GM19023 (cell line): ENCODE results near the gene SENP5.
"Not testable (repeated sequence)": the region's sequence is repeated elsewhere in the genome, so short reads cannot be mapped to it uniquely, and the experiment has no call there.

ENCODE experiments used
- ATAC-seq: cut with Tn5 transposase; IDR thresholded peaks from one replicate; pipeline ENCODE4 v1.9.1; 2021; ENCODE audit warnings: mild to moderate bottlenecking, moderate library complexity; ENCODE audit not compliant: unreplicated experiment

Gene SENP5

DNA sequence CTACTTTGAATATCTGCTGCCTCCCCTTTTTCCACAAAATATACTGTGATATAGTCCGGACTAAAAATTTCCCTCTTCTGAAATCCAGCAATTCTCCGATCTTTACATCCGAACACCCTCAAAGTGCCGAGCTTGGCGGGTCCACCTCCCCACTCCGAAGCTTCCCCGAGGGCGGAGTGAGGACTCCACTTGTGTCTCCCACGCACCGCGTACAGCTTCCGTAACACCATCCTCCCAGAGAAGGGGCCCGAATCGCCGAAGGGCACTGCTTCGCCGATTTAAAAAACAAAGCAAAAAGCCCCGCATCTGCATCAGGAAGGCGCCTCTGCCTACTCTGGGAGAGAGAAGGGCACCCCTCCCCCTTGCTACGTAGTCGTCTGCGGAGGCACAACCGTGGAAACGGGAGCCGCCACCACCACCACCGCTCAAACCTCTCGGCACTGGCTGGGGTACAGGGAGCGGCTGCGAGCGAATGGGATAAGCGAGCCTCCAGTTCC, 74.1 kb downstream of the SENP5 start:
- ATAC-seq, result peak; percentile 27

- ATAC-seq, result peak; percentile 93
Observed at GRCh38 chr3:196942226-196942914, 74.7 kb downstream of the SENP5 start, which contains the start of gene NCBP2. NCBP2 (minus strand) TSS chr3:196942528; CDS start chr3:196942503, 25 bp downstream.

DNA sequence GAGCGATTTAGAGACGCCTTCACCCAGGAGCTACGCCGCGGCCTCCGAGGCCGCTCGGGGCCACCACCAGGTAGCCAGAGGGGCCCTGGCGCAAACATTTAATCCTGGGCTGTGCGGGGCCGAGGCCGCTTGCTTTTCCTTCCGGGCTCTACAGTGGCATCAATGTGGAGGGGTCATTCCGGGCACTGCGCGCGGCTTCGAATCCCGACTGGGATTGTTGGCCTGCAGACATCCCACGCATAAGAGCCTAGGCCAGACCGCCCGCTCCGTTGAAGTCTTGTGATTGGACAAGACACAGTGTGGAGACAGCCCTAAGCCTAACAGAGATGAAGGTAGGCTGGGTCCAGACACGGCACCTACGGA, 75.2 kb downstream of the SENP5 start:
- ATAC-seq, result peak; percentile 6

- ATAC-seq, result not testable (repeated sequence)
Observed at GRCh38 chr3:196944037-196944790, 76.5 kb downstream of the SENP5 start.

GRCh38 chr3:196947136-196947859, 79.6 kb downstream of the SENP5 start:
- ATAC-seq, result no peak

GRCh38 chr3:196947860-196948441, 80.2 kb downstream of the SENP5 start:
- ATAC-seq, result no peak

- ATAC-seq, result no peak
Observed at GRCh38 chr3:196948442-196949284, 80.9 kb downstream of the SENP5 start.

DNA sequence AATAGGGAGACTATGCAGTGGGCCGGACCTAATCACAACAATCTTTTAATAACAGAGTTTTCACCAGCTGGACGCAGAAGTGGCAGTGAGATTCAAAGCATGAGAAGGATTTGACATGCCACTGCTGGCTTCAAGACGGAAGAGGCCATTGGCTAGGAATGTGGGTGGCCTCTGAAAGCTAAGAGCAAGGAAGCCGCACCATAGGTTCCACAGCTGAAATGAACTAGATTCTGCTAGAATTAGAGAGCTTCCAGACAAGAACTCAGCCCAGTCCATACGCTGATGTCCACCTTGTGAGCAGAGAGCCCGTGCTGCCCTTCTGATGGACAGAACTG, 81.5 kb downstream of the SENP5 start:
- ATAC-seq, result no peak

DNA sequence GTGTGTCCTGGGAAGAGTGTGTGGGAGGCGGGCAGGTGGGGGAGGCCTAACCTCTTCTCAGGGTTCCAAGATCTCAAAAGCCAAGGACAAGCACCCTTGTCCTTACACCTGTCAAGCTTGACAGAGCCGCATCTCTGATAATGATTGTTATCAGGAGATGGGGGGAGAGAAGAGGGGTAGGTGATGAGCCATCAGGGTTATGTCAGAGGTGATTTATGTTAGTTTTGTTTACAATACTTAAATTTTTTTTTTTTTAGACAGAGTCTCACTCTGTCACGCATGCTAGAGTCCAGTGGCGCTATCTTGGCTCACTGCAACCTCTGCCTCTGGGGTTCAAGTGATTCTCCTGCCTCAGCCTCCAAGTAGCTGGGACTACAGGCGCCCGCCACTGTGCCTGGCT, 82.0 kb downstream of the SENP5 start:
- no peak for ATAC-seq

- ATAC-seq, result no peak
Observed at GRCh38 chr3:196951371-196951770, 83.7 kb downstream of the SENP5 start.

GRCh38 chr3:196954832-196955231, 87.1 kb downstream of the SENP5 start:
- ATAC-seq, result no peak

- ATAC-seq, result no peak
Observed at GRCh38 chr3:196962108-196962929, 94.6 kb downstream of the SENP5 start.

DNA sequence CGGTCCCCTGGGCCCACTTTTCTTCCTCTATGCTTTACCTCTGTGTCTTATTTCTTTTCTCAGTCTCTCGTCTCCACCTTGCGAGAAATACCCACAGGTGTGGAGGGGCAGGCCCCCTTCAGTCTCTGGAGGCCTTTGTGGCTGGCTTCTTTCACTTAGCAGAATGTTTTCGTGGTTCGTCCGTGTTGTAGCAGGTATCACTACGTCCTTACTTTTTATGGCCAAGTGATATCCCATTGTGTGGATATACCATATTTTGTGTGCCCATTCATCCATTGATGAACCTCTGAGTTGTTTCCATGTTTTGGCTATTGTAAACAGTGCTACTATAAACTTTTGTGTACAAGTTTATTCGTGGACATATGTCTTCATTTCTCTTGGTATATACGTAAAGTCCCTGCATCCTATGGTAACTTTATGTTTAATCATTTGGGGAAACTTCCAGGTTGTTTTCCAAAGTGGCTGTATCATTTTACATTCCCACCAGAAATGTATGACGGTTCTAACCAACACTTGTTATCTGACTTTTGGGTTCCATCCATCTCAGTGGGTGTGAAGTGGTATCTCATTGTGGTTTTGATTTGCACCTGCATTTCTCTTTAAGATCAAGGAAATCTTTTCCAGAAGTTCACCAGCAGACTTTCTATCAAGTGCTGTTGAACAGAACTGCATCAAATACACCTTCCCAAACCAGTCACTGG, 95.4 kb downstream of the SENP5 start:
- ATAC-seq, result no peak

DNA sequence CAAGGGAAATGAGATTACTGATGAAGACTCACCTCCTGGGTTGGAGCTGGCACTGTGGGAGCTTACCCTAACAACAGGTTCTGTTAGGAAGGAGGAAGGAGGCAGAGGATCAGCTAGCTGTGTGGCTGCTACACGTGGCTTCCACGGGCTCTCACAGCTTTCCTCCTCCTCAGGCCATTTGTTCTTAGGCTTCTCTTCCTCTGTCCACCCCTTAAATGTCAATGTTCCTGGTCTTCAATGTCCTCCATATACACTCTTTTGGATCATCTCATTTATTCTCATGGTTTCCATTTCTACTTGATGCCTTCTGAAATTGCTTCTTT, 95.9 kb downstream of the SENP5 start:
- no peak for ATAC-seq

- no peak for ATAC-seq
Observed at GRCh38 chr3:196965112-196965803, 97.5 kb downstream of the SENP5 start.

GRCh38 chr3:196965804-196966173, 98.1 kb downstream of the SENP5 start:
- ATAC-seq, result no peak

GRCh38 chr3:196966526-196967401, 99.0 kb downstream of the SENP5 start:
- ATAC-seq, result no peak
